ENCODE results near the gene PPP1R15A.
"Not testable (repeated sequence)": the region's sequence is repeated elsewhere in the genome, so short reads cannot be mapped to it uniquely, and the experiment has no call there.

Gene PPP1R15A

DNA sequence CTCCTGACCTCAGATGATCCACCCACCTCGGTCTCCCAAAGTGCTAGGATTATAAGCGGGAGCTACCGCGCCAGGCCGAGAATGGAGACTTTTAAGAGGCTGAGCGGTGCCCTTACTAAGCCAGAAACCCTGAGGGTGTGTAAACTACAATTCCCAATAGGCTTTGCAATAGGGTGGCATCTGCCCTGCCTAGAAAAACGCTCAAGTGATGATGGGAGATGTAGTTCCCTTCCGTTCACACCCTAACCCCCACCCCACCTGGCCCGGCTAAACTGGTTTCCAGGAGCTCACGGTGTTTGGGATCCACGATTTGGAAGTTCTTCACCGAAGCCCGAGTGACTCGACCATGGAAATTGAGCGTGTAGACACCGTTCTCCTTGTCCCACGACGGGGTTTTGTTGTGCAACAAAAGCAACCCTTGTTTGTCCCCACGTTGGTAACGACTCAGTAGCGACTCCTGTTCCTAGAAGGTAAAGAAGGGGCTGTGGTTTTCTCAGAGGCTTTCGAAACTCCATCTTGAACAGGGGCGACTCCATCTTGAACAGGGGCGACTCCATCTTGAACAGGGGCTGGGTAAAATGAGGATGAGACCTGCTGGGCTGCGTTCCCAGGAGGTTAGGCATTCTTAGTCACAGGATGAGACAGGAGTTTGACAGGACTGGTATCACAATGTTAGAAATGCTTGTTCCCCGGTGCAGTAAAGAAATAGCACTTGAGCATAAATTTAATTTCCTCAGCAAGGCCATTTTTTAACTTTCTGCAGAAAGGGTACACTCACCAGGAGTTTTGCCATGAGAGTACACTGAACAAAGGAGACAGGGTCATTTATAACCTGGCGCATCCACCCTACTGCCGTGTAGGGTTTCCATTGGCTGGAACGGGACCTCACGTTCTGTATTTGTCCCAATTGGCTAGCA lies 9.8 kb downstream of the PPP1R15A start:
- DNase-seq (ENCODE audit: low read depth in 2 of 2) = no peak

GRCh38 chr19:48883726-48884125 lies 11.5 kb downstream of the PPP1R15A start:
- DNase-seq (ENCODE audit: low read depth in 2 of 2) = no peak

DNA sequence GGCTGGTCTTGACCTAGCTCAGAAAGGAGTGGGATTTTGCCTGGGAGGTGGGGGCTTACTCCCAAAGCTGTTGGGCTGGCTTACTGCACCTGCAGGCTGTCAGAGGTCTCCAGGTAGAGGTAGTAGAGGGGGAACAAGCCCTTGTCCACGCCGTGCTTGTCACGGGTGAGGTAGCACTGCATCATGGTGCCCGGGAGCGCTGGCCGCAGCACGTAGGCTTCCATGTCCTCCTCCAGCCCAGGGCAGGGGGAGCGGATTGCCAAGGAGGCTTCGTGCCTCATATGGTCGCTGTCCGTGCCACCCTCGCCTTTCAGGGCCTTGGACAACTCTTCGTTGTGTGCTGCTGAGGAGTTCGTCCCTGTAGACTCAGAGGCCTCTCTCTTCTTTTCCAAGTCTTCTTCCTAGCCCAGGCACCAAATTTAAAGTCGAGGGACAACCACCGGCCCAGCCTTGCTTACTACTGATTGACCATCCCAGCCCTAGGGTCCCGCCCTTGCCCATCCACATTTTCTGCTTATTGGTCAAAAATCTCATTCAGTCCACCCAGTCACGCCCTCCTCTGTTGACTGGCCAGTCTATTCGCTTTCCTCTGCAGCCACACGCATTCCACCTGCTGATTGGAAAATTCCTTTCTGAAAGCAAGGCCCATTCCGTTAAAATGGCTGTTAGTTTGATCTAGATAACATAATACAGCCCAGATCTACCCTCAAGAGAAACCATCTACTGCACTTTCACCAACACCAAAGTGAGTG lies 15.8 kb downstream of the PPP1R15A start:
- DNase-seq (ENCODE audit: low read depth in 2 of 2) = no peak

DNA sequence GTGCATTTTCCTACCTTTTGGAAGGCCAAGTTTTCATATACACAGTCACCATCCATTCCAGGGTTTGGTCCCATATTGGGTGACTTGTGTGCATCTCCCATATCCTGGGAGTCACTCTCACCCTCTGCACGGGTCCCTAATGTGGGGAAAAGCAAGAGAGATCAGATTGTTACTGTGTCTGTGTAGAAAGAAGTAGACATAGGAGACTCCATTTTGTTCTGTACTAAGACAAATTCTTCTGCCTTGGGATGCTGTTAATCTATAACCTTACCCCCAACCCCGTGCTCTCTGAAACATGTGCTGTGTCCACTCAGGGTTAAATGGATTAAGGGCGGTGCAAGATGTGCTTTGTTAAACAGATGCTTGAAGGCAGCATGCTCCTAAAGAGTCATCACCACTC lies 17.3 kb downstream of the PPP1R15A start:
- not testable (repeated sequence) for DNase-seq (ENCODE audit: low read depth in 2 of 2)

DNA sequence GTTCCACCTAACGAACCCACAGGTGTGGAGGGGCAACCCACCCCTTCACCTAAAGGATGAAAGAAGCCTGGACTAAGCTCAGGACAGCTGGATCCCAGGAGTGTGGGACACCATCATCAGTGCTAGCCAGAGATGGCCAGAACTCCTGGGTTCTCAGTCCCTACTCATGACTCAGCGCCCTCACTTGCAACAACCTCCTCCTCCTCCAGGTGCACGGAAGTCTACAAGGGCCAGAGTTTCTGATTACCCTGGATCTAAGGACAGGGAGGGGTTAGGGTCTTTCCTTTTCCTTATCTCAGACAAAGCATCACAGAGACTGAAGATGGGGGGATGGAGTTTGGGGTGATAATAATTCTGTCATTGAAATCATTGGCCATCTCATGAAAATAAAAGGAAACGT lies 18.3 kb downstream of the PPP1R15A start:
- DNase-seq (ENCODE audit: low read depth in 2 of 2) = no peak

GRCh38 chr19:48895226-48895625 lies 23.0 kb downstream of the PPP1R15A start:
- DNase-seq (ENCODE audit: low read depth in 2 of 2) = no peak

GRCh38 chr19:48896191-48896720 lies 24.0 kb downstream of the PPP1R15A start:
- no peak for DNase-seq (ENCODE audit: low read depth in 2 of 2)

- no peak for DNase-seq (ENCODE audit: low read depth in 2 of 2)
These were observed 25.0 kb downstream of the PPP1R15A start for GRCh38 chr19:48897181-48897580.

GRCh38 chr19:48899386-48899749 lies 27.1 kb downstream of the PPP1R15A start:
- not testable (repeated sequence) for DNase-seq (ENCODE audit: low read depth in 2 of 2)

DNA sequence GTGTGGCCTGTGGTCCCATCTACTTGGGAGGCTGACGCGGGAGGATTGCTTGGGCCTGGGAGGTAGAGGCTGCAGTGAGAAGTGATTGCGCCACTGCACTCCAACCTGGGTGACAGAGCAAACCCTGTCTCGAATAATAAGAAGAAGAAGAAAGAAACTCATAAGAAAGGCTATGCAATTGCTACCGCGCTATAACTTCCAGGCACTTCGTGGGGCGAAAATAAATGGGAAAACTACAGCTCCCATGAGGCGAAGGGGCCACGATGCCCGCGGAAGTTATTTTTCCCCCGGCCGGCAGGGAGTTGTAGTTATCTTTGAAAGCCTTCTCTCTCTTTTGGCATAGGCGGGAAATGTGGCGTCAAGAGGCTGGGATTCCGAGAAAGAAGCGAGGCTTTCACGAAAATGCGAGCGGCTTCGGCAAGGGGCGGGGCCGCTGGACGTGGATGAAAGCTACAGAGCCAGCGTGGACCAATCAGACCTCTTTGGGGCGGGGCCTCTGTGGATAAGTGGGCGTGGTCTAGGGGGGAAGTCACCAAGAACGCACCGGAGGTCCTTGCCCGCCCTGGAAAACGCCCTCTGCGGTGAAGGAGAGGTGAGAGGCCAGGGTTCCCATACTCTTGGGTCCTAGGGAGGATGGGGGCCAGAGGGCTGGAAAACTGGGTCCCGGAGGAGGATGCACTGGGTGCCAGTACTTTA lies 27.7 kb downstream of the PPP1R15A start, which contains the start of gene NUCB1:
Gene NUCB1 (plus strand): TSS at position 532 of the 696 bp plus-strand sequence. CDS start 485 bp downstream, outside the sequence.
- DNase-seq (ENCODE audit: low read depth in 2 of 2) = peak; percentile 98 to 99

DNA sequence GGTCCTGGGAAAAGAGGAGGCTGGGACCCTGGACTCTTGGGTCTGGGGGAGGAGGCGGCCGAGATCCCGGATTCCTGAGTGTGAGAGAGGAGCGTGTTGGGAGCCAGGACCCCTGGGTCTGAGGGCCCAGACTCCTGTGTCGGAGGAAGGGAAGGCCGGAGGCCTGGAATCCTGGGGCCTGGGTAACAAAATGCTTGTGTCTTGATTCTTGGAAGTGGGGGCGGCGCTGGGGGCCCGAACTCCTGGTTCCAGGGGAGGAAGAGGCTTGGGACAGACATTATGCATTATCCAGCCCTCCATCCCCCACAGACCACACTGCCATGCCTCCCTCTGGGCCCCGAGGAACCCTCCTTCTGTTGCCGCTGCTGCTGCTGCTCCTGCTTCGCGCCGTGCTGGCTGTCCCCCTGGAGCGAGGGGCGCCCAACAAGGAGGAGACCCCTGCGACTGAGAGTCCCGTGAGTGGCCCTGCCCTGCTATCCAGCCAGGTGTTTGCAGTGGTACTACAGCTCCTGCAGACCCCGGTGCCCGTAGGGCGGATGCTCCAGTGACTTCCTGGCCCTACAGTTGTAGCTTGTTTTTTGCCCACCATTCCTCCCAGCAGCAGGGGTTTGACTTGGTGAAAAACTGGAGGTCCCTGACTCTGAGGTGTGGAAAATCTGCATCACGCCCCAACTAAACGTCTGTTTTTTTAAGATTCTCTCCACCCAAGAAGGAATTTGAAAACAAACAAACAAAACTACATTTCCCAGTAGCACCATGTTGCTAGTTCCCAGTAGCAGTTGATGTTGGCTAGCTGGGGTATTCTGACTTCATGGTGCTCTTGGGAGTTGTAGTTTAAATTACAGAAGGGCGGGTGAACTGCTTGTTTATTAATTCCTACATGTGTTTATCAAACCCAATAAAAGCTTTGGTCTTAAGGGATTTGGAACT lies 28.5 kb downstream of the PPP1R15A start:
- DNase-seq (ENCODE audit: low read depth in 2 of 2) = no peak

DNA sequence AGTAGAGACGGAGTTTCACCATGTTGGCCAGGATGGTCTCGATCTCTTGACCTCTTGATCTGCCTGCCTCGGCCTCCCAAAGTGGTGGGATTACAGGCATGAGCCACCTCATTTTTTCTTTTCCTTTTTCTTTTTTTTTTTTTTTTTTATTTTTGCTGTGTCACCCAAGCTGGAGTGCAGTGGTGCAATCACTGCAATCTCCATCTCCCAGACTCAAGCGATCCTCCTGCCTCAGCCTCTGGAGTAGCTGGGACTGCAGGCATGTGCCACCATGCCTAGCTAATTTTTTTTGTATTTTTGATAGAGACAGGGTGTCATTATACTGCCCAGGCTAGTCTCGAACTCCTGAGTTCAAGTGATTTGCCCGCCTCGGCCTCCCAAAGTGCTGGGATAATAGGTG lies 30.1 kb downstream of the PPP1R15A start:
- not testable (repeated sequence) for DNase-seq (ENCODE audit: low read depth in 2 of 2)

DNA sequence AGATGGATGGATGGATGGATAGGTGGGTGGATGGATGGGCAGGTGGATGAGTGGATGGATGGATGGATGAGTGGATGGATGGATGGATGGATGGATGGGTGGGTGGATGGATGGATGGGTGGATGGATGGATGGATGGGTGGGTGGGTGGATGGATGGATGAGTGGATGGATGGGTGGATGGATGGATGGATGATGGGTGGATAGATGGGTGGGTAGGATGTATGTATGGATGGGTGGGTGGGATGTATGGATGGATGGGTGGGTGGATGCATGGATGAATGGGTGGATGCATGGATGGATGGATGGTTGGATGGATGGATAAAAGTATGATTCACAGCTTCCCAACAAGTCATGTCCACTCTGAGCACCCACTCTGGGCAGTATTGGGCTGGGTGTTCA lies 31.6 kb downstream of the PPP1R15A start:
- not testable (repeated sequence) for DNase-seq (ENCODE audit: low read depth in 2 of 2)

DNA sequence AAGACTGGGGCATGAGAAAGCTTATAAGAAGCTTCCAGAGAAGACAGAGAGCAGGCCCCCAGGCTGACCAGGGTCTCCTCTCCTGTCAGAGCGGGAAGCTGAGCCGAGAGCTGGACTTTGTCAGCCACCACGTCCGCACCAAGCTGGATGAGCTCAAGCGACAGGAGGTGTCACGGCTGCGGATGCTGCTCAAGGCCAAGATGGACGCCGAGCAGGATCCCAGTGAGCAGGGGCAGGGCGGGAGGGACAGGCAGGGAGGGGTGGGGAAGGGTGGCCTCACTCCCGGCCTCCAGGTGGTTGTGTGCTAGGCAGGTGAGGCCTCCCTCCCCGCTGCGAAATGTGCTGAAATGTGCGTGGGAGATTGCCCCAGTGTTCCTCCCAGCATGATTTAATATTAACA lies 33.4 kb downstream of the PPP1R15A start:
- no peak for DNase-seq (ENCODE audit: low read depth in 2 of 2)

DNA sequence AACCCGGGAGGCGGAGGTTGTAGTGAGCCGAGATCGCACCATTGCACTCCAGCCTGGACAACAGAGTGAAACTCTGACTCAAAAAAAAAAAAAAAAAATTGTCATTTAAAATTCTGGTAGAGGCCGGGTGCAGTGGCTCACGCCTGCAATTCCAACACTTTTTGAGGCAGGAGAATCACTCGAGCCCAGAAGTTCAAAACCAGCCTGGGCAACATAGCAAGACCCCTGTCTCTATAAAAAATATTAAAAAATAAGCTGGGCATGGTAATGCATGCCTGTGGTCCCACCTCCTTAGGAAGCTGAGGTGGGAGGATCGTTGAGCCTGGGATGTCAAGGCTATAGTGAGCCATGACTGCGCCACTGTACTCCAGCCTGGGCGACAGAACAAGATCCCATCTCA lies 34.1 kb downstream of the PPP1R15A start:
- DNase-seq (ENCODE audit: low read depth in 2 of 2) = no peak

- DNase-seq (ENCODE audit: low read depth in 2 of 2) = no peak
These were observed 35.5 kb downstream of the PPP1R15A start for GRCh38 chr19:48907671-48908070.

GRCh38 chr19:48909424-48910077 lies 37.3 kb downstream of the PPP1R15A start:
- DNase-seq (ENCODE audit: low read depth in 2 of 2) = not testable (repeated sequence)

- no peak for DNase-seq (ENCODE audit: low read depth in 2 of 2)
These were observed 38.6 kb downstream of the PPP1R15A start for GRCh38 chr19:48910803-48911202.

- no peak for DNase-seq (ENCODE audit: low read depth in 2 of 2)
These were observed 41.1 kb downstream of the PPP1R15A start for GRCh38 chr19:48913114-48913889.
